ENCODE results near the gene RBMS2.

Gene RBMS2

GRCh38 chr12:56581418-56582145, 60.0 kb downstream of the RBMS2 start:
- peak; percentile 81 for DNase-seq (ENCODE audit: low spot score)

GRCh38 chr12:56585098-56585497, 63.5 kb downstream of the RBMS2 start:
- no peak for DNase-seq (ENCODE audit: low spot score)

GRCh38 chr12:56589783-56590182, 68.2 kb downstream of the RBMS2 start:
- no peak for DNase-seq (ENCODE audit: low spot score)

- DNase-seq (ENCODE audit: low spot score) = peak; percentile 25
These were observed 68.7 kb downstream of the RBMS2 start for GRCh38 chr12:56590237-56590830.

- no peak for DNase-seq (ENCODE audit: low spot score)
These were observed 69.5 kb downstream of the RBMS2 start for GRCh38 chr12:56591126-56591525.

GRCh38 chr12:56591961-56592360, 70.3 kb downstream of the RBMS2 start:
- DNase-seq (ENCODE audit: low spot score) = no peak

GRCh38 chr12:56593909-56594621, 72.4 kb downstream of the RBMS2 start:
- DNase-seq (ENCODE audit: low spot score) = peak; percentile 86

- no peak for DNase-seq (ENCODE audit: low spot score)
These were observed 75.2 kb downstream of the RBMS2 start for GRCh38 chr12:56596815-56597214.

GRCh38 chr12:56599041-56599440, 77.4 kb downstream of the RBMS2 start:
- DNase-seq (ENCODE audit: low spot score) = no peak

GRCh38 chr12:56599797-56600196, 78.2 kb downstream of the RBMS2 start:
- no peak for DNase-seq (ENCODE audit: low spot score)

- DNase-seq (ENCODE audit: low spot score) = no peak
These were observed 79.1 kb downstream of the RBMS2 start for GRCh38 chr12:56600753-56601152.

- no peak for DNase-seq (ENCODE audit: low spot score)
These were observed 79.9 kb downstream of the RBMS2 start for GRCh38 chr12:56601503-56601902.

GRCh38 chr12:56602239-56602638, 80.6 kb downstream of the RBMS2 start:
- no peak for DNase-seq (ENCODE audit: low spot score)

GRCh38 chr12:56604355-56604754, 82.7 kb downstream of the RBMS2 start:
- DNase-seq (ENCODE audit: low spot score) = no peak

GRCh38 chr12:56614627-56615026, 93.0 kb downstream of the RBMS2 start:
- DNase-seq (ENCODE audit: low spot score) = no peak

- DNase-seq (ENCODE audit: low spot score) = no peak
These were observed 94.6 kb downstream of the RBMS2 start for GRCh38 chr12:56616244-56616643.

- DNase-seq (ENCODE audit: low spot score) = no peak
These were observed 95.3 kb downstream of the RBMS2 start for GRCh38 chr12:56616925-56617324.

GRCh38 chr12:56622535-56622934, 100.9 kb downstream of the RBMS2 start:
- DNase-seq (ENCODE audit: low spot score) = no peak

- DNase-seq (ENCODE audit: low spot score) = no peak
These were observed 105.1 kb downstream of the RBMS2 start for GRCh38 chr12:56626701-56627100.

GRCh38 chr12:56628671-56629458, 107.2 kb downstream of the RBMS2 start:
- DNase-seq (ENCODE audit: low spot score) = peak; percentile 61

GRCh38 chr12:56629459-56630179, 108.0 kb downstream of the RBMS2 start:
- DNase-seq (ENCODE audit: low spot score) = no peak

- DNase-seq (ENCODE audit: low spot score) = peak; percentile 82
These were observed 108.6 kb downstream of the RBMS2 start, which contains the start of gene BAZ2A for GRCh38 chr12:56630180-56630632. BAZ2A (minus strand) TSS chr12:56630326; CDS start chr12:56617530, 12,796 bp downstream.

Data from kidney tubule cell (primary cell).